Left colon (tissue), 2 donors: ENCODE results near the gene MMP2. TPM values are rescaled to one million over a fixed set of nuclear protein-coding genes. Genes with fewer than 3 reads are reported as not detected.

Experiments used
- ATAC-seq: fragments of 200-7000 bp; cut with Tn5 transposase; one replicate; pipeline ENCODE4 v1.9.1; 2020; ENCODE audit warnings: mild to moderate bottlenecking, moderate library complexity
- DNase-seq, 2 donors: peaks; one replicate each; pipeline ENCODE4 v3.0.0-alpha.2; 2020
- intact Hi-C, 2 donors: fragments of 100-400 bp; cut with DNase I in 1 of 2; cut with micrococcal nuclease in 1 of 2; formaldehyde crosslinking; loops; one replicate each; pipeline versions ENCODE4 v1.11.2 to v1.14.0; 2022; cut with DNase I, micrococcal nuclease
- total RNA-seq, 2 donors: library from RNA; stranded (reverse); fragmentation: NEBNext Ultra II Directional; extraction: Animal tissue kit (Norgen Biotek cat#: 25700); gene quantifications; one replicate each; pipeline ENCODE4 v1.2.1, GENCODE V29; 2021
- donor health status: DM: no; HTN: no; CAD: no.
- donor health status: DM: yes; HTN: yes; CAD: no.

MMP2 gene
- total RNA-seq, 2 donors from 2014 or later = 57.5 to 136 TPM

DNA sequence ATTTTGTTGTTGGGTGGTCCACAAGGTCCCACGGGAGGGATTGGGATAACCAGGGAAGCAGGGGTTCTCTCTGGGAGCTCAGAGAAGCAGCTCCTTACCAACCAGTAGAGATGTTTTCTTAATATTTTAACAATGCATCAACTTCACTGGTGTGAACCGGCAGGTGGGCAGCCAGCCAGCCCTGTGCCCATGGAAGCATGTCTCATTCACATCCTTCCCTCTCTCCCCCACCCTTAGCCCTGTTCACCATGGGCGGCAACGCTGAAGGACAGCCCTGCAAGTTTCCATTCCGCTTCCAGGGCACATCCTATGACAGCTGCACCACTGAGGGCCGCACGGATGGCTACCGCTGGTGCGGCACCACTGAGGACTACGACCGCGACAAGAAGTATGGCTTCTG lies 9.3 kb downstream of the MMP2 start:
- DNase-seq = no peak
- intact Hi-C loops = no loop called here

DNA sequence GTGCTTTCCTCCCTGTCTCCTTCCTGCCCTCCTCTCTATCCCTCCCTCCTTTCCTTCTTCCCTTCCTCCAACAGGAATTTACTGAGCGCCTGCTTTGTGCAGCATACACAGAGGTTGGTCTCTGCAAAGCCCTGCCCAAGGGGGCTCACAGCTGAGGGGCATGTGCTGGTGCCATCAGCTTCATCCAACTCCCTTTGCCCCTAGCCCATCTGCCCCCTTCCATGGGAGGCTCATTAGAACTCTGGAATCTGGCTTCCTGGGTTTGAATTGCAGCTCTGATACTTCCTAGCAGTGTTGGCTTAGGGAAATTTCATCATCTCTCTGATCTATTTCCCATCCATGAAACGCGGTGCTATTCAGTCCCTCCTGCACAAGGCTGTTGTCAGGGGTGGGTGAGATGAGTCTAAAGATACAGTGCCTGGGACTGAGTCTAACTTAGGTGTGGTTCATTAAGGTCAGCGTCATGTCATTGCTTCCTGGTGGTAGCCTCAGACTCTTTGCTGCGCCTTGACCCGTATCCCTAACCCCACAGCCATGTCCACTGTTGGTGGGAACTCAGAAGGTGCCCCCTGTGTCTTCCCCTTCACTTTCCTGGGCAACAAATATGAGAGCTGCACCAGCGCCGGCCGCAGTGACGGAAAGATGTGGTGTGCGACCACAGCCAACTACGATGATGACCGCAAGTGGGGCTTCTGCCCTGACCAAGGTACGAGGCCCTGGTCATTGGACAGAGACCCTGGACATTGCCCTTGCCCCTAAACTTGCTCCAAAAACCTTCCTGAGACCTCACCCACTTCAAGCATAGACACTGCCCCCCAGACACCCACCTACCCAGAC lies 10.3 kb downstream of the MMP2 start:
- intact Hi-C loops = no loop called here
- no peak for ATAC-seq
- no peak for DNase-seq

More for the DNA sequence above, 9.3 kb downstream of the MMP2 start:
- ATAC-seq = no peak

DNA sequence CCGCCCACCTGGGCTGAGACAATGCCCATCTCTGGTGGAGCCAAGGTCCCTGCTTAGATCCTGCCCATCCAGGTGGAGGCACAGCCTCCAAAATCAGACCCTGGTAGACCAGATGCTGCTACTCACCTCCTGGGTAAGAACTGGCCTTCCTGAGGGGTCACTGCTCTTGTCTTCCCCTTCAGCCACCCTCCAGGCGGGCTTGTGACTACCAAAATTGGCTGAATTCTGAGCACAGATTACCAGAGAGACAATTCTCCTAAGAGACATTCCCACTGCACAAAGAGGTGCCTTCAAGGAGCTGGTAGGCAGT lies 10.9 kb downstream of the MMP2 start:
- no peak for DNase-seq
- ATAC-seq = no peak
- intact Hi-C loops = no loop called here

DNA sequence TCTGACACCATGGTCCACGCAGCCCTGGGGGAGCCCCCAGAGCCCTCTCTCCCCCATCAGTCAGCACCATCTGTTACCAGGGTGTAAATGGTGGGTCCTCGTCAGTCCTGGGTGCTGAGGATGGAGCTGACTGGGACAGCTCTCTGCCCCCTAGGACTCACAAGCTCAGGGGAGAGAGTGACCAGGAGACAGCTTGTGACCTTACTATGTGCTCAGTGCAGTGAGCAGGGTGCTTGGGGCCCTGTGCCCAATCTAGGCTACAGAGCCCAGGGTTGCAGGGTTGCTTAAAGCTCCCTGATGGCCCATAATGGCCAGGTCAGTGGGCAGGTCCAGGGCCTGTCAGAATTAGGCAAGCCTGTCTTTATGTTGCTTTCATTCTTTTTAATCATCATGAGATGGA lies 11.3 kb downstream of the MMP2 start:
- DNase-seq (no peak), ATAC-seq (no peak)
- intact Hi-C loops = no loop called here

DNA sequence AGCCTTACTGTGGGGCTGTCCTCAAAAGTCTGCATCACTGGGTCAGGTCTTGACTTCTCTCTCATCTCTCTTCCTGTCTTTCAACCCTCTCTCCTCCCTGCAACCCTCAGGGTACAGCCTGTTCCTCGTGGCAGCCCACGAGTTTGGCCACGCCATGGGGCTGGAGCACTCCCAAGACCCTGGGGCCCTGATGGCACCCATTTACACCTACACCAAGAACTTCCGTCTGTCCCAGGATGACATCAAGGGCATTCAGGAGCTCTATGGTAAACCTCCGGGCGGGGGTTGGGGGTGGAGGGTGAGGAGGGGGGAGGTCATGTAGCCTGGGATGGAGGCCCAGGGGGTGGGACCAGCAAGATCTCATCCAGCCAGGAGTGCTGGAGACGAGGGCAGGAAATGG lies 12.7 kb downstream of the MMP2 start:
- no peak for ATAC-seq
- intact Hi-C loops = no loop called here
- no peak for DNase-seq

DNA sequence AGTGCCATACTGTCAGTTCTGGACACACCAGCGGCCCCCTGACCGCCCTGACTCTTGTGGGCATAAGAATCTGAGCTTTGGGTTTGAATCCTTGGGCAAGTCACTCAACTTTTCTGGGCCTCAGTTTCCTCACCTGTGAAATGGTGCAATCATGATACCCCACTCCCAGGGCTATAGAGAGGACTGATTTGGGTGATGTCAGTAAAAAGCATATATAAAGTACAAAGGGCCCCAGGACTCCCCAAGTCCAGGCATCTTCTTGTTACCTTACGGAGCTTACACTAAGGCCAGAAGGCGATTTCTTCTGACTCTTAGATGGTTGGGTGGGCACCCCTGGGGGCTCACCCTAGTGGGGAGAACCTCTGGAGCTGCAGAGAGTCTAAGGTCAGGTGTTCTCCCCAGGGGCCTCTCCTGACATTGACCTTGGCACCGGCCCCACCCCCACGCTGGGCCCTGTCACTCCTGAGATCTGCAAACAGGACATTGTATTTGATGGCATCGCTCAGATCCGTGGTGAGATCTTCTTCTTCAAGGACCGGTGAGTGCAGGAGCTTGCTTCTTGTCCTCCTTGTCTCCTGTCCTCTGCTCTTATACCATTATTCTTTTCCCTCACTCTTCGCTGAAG lies 13.9 kb downstream of the MMP2 start:
- intact Hi-C loops = no loop called here
- DNase-seq (no peak), ATAC-seq (no peak)

DNA sequence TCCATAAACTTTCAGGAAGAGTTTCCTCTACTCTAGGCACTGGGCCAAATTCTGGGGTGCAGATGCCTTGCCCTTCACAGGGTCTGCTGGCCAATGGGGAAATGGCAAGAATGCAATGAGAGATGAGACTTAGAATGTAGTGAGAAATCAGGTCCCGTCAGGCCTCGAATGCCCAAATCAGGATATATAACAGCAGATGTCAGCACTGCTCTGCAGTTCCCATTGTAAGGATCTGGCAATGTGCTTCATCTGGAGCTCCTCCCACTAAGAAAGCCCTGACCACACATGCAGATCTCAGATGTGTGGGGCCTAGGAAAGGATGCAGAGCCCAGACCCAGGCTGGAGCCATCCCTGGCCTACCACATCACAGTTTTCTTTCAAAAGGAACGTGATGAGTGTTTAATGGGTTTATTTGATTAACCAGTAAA lies 16.0 kb downstream of the MMP2 start:
- intact Hi-C loops = loop anchor here in 1 of 2 donors (5.0 kb wide), 1 partner anchor 47 kb away; no protein-coding TSS in a partner anchor
- peak; percentile 35 to 40 for DNase-seq

DNA sequence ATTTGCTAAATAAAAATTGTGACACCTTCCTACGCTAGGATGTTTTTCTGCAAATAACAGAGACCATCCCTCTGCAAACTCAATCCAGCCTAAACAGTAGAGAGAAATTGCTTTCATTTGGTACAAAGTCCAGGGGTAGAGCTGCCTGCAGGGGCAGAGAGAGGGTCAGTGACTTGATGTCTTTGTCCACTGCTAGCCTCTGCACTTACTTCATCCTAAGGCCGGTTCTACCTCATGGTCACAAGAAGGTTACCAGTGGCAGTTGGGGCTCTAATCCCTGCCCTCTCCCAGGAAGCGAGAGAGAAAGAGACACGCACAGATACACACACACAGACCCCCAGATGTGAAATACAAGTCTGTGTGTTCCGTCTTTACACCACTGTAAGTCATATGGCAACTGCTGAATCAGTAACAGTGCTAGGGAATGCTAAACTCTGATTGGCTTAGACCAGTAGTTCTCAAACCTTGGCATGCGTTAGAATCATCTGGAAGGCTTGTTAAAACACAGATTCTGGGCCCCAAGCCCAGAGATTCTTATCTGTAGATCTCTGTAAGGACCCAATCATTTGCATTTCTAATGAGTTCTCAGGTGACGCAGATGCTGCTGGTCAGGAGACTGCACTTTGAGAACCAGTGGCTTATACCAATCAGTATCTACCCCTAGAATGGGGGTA lies 16.8 kb downstream of the MMP2 start:
- DNase-seq (no peak), ATAC-seq (peak; percentile 38)
- intact Hi-C loops = loop anchor here in 1 of 2 donors (5.0 kb wide), 1 partner anchor 47 kb away; no protein-coding TSS in a partner anchor

More for the DNA sequence above, 16.0 kb downstream of the MMP2 start:
- peak; percentile 97 for ATAC-seq

DNA sequence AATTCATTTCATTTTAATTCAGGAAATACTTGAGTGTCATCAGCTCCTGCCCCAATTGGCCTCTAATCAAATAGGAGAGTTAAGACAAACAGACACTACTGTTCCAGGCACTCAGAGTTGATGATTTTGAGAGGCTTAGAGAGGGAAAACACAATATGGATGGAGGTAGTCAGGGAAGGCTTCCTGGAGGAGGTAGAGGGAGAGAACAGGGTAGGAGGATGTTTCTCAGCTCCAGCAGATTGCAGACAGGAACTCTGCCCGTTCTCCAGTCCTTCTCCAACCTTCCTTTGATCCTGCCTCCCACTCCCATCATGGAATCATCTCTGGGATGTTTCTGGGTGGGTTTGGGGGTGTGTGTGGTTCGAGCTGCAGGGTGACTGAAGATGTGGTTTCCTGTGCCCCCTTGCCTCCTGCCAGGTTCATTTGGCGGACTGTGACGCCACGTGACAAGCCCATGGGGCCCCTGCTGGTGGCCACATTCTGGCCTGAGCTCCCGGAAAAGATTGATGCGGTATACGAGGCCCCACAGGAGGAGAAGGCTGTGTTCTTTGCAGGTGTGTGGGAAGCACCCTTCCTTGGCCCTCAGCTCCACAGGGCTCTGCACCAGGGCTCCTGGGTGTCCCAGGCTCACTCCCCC lies 17.6 kb downstream of the MMP2 start:
- ATAC-seq = no peak
- no peak for DNase-seq
- intact Hi-C loops = loop anchor here in 1 of 2 donors (5.0 kb wide), 1 partner anchor 46 kb away; no protein-coding TSS in a partner anchor

DNA sequence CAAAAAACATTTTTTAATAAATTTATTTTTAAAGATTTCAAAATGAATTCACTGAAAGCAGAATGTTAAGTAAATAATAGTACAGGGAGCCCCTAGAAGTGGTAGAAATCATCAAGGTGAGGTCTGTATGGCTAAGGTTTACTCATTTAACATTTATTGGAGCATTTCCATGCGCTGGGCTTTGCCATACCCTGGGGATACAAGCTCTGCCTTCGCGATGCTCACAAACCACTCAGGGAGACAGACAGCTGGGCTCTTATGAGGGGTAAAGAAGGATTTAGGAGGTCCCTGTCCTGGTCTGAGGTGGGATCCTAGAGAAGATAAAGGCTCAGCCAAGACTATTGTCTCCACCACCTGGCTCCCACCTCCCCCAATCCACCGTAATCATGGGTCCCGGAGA lies 18.6 kb downstream of the MMP2 start:
- ATAC-seq (no peak), DNase-seq (no peak)
- intact Hi-C loops = loop anchor here in 1 of 2 donors (5.0 kb wide), 1 partner anchor 45 kb away; no protein-coding TSS in a partner anchor

DNA sequence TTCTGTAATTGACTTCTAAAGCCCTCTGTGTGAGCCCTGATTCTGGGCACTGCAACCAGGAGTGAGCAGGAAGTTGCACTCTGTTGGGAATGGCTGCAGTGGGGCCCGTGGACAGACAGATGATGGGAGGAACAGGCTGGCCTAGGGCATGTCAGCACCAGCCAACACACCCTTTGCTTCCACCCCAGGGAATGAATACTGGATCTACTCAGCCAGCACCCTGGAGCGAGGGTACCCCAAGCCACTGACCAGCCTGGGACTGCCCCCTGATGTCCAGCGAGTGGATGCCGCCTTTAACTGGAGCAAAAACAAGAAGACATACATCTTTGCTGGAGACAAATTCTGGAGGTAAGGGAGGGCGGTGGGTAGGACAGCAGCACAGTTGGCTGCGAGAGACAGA lies 19.1 kb downstream of the MMP2 start:
- intact Hi-C loops = loop anchor here in 1 of 2 donors (5.0 kb wide), 1 partner anchor 44 kb away; no protein-coding TSS in a partner anchor
- DNase-seq = no peak
- ATAC-seq = no peak

DNA sequence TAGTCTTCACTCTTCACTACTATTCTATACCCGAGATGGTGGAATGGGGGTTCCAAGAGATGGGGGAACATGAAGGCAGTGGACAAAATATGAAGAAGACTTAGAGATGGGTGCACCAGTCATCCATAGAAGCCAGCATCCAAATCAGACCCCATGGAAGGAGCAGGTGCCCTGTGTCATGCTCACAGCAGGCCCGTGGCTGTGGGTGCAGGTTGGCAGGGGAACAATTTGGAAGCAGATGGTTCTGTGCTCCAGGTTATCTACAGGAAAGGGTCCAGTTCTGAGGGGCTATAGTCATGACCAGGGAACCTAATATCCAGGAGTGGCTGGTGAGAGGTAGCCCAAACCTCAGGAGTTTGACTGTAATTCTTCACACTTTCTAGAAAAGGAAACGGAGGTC lies 20.3 kb downstream of the MMP2 start:
- intact Hi-C loops = loop anchor here in 1 of 2 donors (5.0 kb wide), 1 partner anchor 43 kb away; no protein-coding TSS in a partner anchor
- DNase-seq (no peak), ATAC-seq (no peak)

DNA sequence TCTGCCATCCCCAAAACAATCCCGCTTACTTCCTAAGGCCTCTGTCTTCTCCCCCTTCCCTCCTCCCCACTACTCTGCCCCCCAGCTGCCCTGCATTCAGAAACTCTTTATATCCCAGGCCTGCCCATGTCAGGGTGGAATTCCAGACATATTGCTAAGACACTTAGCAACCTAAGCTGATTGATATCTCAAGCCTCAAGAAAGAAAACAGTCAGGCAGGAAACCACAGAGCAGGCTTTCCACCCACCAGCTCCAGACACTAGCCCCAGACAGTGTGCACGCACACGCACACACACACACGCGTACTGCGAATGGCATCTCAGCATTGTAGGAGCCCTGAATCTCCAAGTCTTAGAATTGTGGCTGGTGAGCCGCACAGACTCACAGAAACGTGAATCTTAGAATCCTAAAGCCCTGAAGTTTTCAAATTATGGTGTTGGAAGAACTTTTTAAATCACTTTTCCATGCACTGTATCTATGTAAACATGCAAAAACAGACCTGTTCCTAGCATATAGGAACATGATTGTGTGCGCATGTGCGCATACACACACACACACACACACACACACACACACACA lies 21.0 kb downstream of the MMP2 start:
- ATAC-seq (no peak), DNase-seq (no peak)
- intact Hi-C loops = loop anchor here in 1 of 2 donors (5.0 kb wide), 1 partner anchor 42 kb away; no protein-coding TSS in a partner anchor

DNA sequence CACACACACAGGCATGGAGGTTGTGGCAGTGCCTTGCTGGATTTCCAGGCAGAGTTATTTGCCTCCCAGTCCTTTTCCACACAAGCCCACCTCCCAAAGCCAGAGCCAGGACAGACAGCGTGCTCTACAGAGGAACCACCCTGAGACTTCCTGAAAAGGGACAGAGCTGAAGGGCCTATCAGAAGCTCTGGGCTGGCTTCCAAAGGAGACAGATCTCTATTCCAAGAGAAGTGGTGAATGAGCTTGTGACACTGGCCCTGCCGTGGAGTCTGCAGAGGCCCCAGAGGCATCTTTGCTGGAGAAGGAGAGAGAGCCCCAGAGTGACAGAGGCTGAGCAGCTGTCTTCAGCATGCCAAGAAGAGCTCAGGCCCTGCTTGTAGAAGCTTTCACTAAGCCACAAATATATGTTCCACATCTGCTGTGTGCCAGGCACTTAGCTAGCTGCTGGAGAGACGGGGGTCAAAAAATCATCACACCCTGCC lies 21.6 kb downstream of the MMP2 start:
- ATAC-seq (peak; percentile 23), DNase-seq (peak; percentile 34 to 51)
- intact Hi-C loops = no loop called here

DNA sequence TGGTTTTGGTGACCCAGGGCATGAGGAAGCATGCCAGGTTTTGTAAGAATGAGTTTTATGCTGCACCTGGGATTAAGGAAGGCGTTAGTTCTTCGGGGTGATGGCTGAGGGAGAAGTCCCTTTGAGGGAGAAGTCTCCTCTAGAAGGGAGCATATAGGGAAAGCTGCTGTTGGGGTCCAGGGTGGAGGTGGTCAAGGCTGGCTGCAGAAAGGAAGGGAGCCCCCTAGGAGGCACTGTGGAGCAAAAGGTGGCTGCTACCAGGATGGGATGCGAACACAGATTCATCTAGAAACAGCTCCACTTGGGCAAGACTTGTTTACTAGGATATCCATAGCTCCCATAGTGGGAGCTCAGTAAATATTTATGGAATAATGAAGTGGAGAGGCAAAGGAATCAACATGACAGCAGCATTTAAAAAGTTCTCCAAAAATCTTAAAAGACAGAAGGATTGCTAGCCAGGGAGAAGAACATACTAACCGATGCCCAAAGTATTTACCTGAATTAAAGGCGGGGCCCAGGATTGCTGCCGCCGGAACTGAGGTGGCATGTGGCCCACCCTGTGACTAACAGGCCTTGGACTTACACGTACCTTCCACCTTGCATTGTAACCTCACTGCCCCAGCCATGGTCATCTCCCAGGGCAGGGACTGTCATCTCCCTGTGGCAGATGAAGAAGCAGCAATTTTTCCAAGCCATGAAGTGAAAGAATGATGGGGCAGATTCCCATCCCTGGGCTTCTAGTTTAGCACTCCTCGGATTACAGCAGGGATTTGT lies 22.7 kb downstream of the MMP2 start:
- intact Hi-C loops = no loop called here
- DNase-seq (peak in 1 of 2 donors; percentile 51), ATAC-seq (peak; percentile 24)

DNA sequence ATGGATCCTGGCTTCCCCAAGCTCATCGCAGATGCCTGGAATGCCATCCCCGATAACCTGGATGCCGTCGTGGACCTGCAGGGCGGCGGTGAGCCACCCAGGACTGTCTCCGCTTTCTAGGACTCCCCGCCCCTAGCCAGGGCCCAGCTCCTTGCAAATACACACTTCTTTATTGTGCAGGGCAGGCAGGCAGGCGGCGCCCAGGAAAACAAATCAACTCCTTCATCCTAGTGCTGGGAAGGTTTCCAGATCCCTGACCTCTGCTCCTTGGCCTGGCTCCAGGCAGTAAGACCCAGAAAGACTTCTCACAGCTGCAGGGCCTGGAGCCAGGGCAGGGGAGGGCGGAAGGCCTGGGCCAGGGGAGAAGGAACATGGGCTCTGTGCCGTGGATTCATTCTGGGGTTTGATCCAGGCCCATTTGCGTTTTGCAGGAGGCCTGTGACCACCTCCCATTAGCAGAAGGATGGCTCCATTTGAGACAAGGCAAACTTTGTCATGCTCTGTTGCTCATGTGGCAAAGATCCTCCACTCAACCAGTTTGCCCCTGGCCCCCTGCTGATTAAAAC lies 23.9 kb downstream of the MMP2 start:
- intact Hi-C loops = no loop called here
- DNase-seq = peak; percentile 94
- peak; percentile 93 for ATAC-seq

DNA sequence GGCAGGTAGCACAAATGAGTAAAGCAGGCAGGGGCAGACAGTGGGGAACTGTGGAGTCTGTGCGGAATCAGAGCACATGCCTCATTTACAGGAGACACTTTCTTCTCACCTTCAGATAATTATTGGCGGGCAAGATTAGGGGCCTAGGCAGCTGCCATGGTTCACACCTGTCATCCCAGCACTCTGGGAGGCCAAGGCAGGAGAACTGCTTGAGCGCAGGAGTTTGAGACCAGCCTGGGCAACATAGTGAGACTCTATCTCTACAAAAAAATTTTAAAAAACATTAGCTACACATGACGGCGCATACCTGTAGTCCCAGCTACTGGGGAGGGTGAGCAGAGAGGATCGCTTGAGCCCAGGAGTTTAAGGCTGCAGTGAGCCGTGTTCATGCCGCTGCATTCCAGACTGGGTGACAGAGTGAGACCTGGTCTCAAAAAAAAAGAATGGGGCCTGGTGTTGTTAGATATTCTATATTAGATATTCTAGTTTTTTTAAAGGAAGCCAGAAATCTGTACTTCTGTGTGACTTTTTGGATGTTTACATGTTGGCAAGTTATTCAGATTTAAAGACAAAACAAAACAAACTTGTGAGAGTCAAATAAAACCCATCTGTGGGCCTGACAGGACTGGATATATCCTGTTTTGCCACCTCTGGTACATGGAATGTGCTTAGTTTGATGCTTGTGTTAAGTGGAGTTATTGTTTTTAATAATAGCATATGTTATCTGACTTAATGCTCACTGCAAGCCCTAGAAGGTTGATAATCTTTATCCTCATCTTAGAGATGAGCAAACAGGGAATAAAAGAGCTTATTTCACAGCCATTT lies 24.9 kb downstream of the MMP2 start:
- intact Hi-C loops = no loop called here
- ATAC-seq = no peak
- no peak for DNase-seq
